DOHH2 (cell line): ENCODE data around the gene PHLDB2.

Source experiments
- H3F3A ChIP-seq: fragments of 200-600 bp; sonication (generic), shearing (Covaris generic); 2 replicates; pipeline ENCODE4 v1.6.0; 2016; ENCODE audit warnings: antibody characterized with exemption, mild to moderate bottlenecking; ENCODE audit not compliant: control insufficient read depth, insufficient read depth
- H3K27ac ChIP-seq: fragments of 200-600 bp; sonication (generic); 2 replicates; pipeline ENCODE4 v1.5.1; 2014; ENCODE audit warnings: low read depth, mild to moderate bottlenecking, low read length, moderate library complexity
- H3K27me3 ChIP-seq: fragments of 200-600 bp; sonication (generic); 2 replicates; pipeline ENCODE4 v1.6.1; 2014; ENCODE audit warnings: mild to moderate bottlenecking, low read length, mixed read lengths; ENCODE audit not compliant: control insufficient read depth
- H3K36me3 ChIP-seq: fragments of 200-600 bp; sonication (generic); 2 replicates; pipeline ENCODE4 v1.6.1; 2014; ENCODE audit warnings: mild to moderate bottlenecking, low read length, moderate library complexity, mixed read lengths; ENCODE audit not compliant: control insufficient read depth
- H3K4me1 ChIP-seq: fragments of 200-600 bp; sonication (generic); 2 replicates; pipeline ENCODE4 v1.6.1; 2014; ENCODE audit warnings: mild to moderate bottlenecking, low read length, mixed read lengths; ENCODE audit not compliant: control insufficient read depth
- H3K4me2 ChIP-seq: fragments of 200-600 bp; sonication (generic); 2 replicates; pipeline ENCODE4 v1.6.0; 2014; ENCODE audit warnings: mild to moderate bottlenecking, low read length, moderate library complexity
- H3K4me3 ChIP-seq: fragments of 200-600 bp; sonication (generic); 2 replicates; pipeline ENCODE4 v1.5.1; 2014; ENCODE audit warnings: mild to moderate bottlenecking, low read length, mixed read lengths
- H3K79me2 ChIP-seq: fragments of 200-600 bp; sonication (generic); 2 replicates; pipeline ENCODE4 v1.6.1; 2014; ENCODE audit warnings: mild to moderate bottlenecking, low read length, mixed read lengths; ENCODE audit not compliant: control insufficient read depth
- H3K9me2 ChIP-seq: fragments of 200-600 bp; sonication (generic); replicated peaks from 2 replicates; pipeline ENCODE4 v1.6.1; 2014; ENCODE audit warnings: mild to moderate bottlenecking, low read length, mixed read lengths; ENCODE audit not compliant: control insufficient read depth
- H3K9me3 ChIP-seq: fragments of 200-600 bp; sonication (generic); 2 replicates; pipeline ENCODE4 v1.6.1; 2014; ENCODE audit warnings: antibody characterized with exemption, low read length, mixed read lengths; ENCODE audit not compliant: control insufficient read depth, insufficient read depth
- H4K20me1 ChIP-seq: fragments of 200-600 bp; sonication (generic); 2 replicates; pipeline ENCODE4 v1.6.0; 2014; ENCODE audit warnings: low read depth, mild to moderate bottlenecking, antibody characterized with exemption, low read length, moderate library complexity; ENCODE audit not compliant: control insufficient read depth, insufficient read depth
- CTCF ChIP-seq: fragments of 200-600 bp; sonication (generic); IDR thresholded peaks from one replicate; pipeline ENCODE4 v1.5.1; 2014; ENCODE audit warnings: antibody characterized with exemption, mild to moderate bottlenecking, low read depth, low read length; ENCODE audit not compliant: poor library complexity, severe bottlenecking
- EZH2phosphoT487 ChIP-seq: fragments of 200-600 bp; sonication (generic); IDR thresholded peaks from 2 replicates; pipeline ENCODE4 v1.6.1; 2017; ENCODE audit warnings: borderline replicate concordance, mild to moderate bottlenecking, antibody characterized with exemption, low read length, moderate library complexity, mixed read lengths

PHLDB2 gene

GRCh38 chr3:111872979-111873378 lies 13.9 kb downstream of the PHLDB2 start:
- Histone ChIP-seq H3K27me3 (peaks cover 11% of the 10 kb centered on the region; the same call in 1 of the 2 replicates), H3K4me1 (no peaks in the 10 kb centered on the region), H3K4me2 (no peak overlapping the region), H3K79me2 (no peaks in the 10 kb centered on the region), H3K4me3 (no peak overlapping the region), H3K9me2 (no peaks in the 10 kb centered on the region), H3K27ac (no peak overlapping the region), H3F3A (no peaks in the 10 kb centered on the region), H3K9me3 (no peaks in the 10 kb centered on the region), H3K36me3 (no peaks in the 10 kb centered on the region), H4K20me1 (no peaks in the 10 kb centered on the region)
- TF ChIP-seq CTCF: no peak
- no peak for TF ChIP-seq EZH2phosphoT487

- Histone ChIP-seq H3K27me3 (peaks cover 11% of the 10 kb centered on the region; the same call in 1 of the 2 replicates), H3F3A (no peaks in the 10 kb centered on the region), H3K4me3 (no peak overlapping the region), H3K79me2 (no peaks in the 10 kb centered on the region), H3K9me2 (no peaks in the 10 kb centered on the region), H3K4me2 (no peak overlapping the region), H3K27ac (no peak overlapping the region), H4K20me1 (no peaks in the 10 kb centered on the region), H3K9me3 (no peaks in the 10 kb centered on the region), H3K4me1 (no peaks in the 10 kb centered on the region), H3K36me3 (no peaks in the 10 kb centered on the region)
- TF ChIP-seq EZH2phosphoT487: no peak
- TF ChIP-seq CTCF: no peak
Observed at GRCh38 chr3:111874177-111874820, 15.2 kb downstream of the PHLDB2 start.

- Histone ChIP-seq H3K9me2 (no peaks in the 10 kb centered on the region), H3K4me1 (no peaks in the 10 kb centered on the region), H3K27me3 (no peaks in the 10 kb centered on the region), H3K27ac (no peak overlapping the region), H3K4me3 (no peak overlapping the region), H3K79me2 (no peaks in the 10 kb centered on the region), H3K36me3 (no peaks in the 10 kb centered on the region), H4K20me1 (no peaks in the 10 kb centered on the region), H3K9me3 (no peaks in the 10 kb centered on the region), H3K4me2 (no peak overlapping the region), H3F3A (no peaks in the 10 kb centered on the region)
- TF ChIP-seq CTCF: no peak
- TF ChIP-seq EZH2phosphoT487: no peak
Observed at GRCh38 chr3:111881480-111881879, 22.4 kb downstream of the PHLDB2 start.
